BE2C (cell line): Measurements from ENCODE around the gene SGTB.
"Not testable (repeated sequence)": the region's sequence is repeated elsewhere in the genome, so short reads cannot be mapped to it uniquely, and the experiment has no call there.

ENCODE experiments used
- DNase-seq: peaks from one replicate; pipeline ENCODE4 v3.0.0-alpha.2; 2020
- H3K27me3 ChIP-seq: fragments of 250-450 bp; sonication (Bioruptor Pico); 2 replicates; pipeline ENCODE4 v1.5.1; 2020; ENCODE audit warnings: mild to moderate bottlenecking
- H3K36me3 ChIP-seq: fragments of 250-450 bp; sonication (Bioruptor Pico); 2 replicates; pipeline ENCODE4 v1.5.1; 2020; ENCODE audit warnings: mild to moderate bottlenecking
- H3K4me1 ChIP-seq: fragments of 250-450 bp; sonication (Bioruptor Pico); 2 replicates; pipeline ENCODE4 v1.5.1; 2020
- H3K4me3 ChIP-seq: 2 replicates; pipeline ENCODE4 v1.5.1; 2011; ENCODE audit warnings: low read depth, low read length
- H3K9me3 ChIP-seq: fragments of 250-450 bp; sonication (Bioruptor Pico); 2 replicates; pipeline ENCODE4 v1.5.1; 2020
- TF ChIP-seq, protein P1 (sequence below): IDR thresholded peaks from 2 replicates; pipeline ENCODE4 v1.5.1; 2012; ENCODE audit warnings: mild to moderate bottlenecking, low read depth, low read length

SGTB gene

DNA sequence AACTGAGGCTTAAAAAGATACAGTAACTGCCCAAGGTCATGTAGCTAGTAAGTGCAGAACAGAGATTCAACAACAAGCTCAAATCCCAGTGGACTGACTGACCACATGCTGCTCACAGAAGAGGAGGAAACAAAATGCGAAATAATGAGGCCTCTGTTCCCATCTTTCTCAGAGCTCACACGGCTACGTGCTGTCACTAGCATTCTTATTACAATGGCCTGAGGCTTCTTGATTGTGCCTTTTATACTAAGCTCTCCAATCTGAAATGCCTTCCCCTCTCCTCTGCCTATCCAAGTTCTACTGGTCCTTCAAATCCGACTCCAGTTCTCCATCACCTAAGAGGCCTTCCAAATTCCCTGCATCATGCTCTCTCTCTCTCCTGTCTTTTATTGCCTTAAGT, 26.0 kb downstream of the SGTB start:
- Histone ChIP-seq H3K36me3 (peaks cover 5% of the 10 kb centered on the region), H3K9me3 (no peaks in the 10 kb centered on the region), H3K4me1 (peaks cover 14% of the 10 kb centered on the region), H3K4me3 (no peak overlapping the region), H3K27me3 (no peaks in the 10 kb centered on the region)
- peak; percentile 9 for DNase-seq
- TF ChIP-seq, protein P1, sequence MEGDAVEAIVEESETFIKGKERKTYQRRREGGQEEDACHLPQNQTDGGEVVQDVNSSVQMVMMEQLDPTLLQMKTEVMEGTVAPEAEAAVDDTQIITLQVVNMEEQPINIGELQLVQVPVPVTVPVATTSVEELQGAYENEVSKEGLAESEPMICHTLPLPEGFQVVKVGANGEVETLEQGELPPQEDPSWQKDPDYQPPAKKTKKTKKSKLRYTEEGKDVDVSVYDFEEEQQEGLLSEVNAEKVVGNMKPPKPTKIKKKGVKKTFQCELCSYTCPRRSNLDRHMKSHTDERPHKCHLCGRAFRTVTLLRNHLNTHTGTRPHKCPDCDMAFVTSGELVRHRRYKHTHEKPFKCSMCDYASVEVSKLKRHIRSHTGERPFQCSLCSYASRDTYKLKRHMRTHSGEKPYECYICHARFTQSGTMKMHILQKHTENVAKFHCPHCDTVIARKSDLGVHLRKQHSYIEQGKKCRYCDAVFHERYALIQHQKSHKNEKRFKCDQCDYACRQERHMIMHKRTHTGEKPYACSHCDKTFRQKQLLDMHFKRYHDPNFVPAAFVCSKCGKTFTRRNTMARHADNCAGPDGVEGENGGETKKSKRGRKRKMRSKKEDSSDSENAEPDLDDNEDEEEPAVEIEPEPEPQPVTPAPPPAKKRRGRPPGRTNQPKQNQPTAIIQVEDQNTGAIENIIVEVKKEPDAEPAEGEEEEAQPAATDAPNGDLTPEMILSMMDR = no peak

DNA sequence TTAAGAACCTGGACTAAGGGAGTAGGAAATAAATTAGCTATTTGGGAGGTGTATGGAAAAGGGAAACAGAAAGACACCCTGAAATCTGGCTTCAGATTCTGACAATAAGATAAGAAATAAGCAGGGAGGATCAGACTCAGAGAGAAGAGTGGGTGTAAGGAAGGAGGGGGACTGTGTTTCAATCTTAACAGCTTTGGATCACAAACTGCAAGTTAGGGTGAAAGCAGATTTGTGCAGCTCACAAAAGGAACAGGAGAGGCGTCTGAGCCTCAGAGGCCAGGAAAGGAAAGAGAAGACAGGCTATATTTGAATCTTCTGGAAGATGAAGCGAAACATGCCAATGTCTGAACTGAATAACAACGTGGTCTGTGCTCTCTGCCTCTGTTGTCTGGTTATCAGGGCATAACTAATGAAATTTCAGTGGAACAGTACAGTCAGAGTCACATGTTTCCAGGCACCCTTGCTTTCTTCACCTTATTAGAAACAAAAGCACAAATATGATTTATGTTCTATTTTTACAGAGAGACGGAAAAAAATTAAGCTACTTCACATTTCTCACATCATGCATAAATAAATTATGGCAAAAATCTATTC, 26.6 kb downstream of the SGTB start:
- Histone ChIP-seq H3K9me3 (no peaks in the 10 kb centered on the region), H3K4me1 (peaks cover 14% of the 10 kb centered on the region), H3K36me3 (peaks cover 7% of the 10 kb centered on the region), H3K27me3 (no peaks in the 10 kb centered on the region), H3K4me3 (no peak overlapping the region)
- TF ChIP-seq, protein P1 = no peak
- DNase-seq = peak; percentile 35

DNA sequence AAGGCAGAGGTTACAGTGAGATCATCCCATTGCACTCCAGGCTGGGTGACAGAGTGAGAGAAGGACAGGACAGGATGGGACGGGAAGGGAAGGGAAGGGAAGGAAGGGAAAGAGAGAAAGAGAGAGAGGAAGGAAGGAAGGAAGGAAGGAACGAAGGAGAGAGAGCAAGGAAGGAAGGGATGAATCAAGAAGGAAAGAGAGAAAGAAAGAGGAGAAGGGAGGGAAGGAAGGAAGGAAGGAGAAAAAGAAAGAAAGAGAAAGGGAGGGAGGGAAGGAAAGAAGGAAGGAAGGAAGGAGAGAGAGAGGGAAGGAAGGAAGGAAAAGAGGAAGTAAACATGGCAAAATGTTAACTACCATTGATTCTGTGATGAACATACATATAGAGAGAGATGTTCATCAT, 28.8 kb downstream of the SGTB start:
- no peak for DNase-seq
- no peaks in the 10 kb centered on the region for H3K27me3 ChIP-seq
- H3K4me3 ChIP-seq = no peak overlapping the region

DNA sequence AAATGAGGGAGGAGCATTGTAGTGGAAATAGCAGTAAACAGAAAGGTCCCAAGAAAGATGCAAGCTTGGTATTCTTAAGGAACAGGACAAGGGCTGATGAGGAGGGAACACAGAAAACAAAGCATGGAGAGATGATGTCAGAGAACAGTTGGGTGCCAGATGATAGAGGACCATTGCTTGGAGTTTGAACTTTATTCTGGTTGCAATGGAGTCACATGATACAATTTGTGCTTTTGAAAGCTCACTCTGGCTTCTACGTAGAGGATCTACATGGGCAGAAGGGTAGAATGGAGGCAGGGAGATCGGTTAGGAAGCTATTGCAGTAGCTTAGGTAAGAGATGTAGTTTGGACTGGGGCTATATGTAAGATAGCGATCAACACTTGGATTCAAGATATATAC, 39.8 kb downstream of the SGTB start:
- TF ChIP-seq, protein P1 = no peak
- no peak for DNase-seq
- Histone ChIP-seq H3K4me1 (no peaks in the 10 kb centered on the region), H3K27me3 (no peaks in the 10 kb centered on the region), H3K36me3 (peaks cover 23% of the 10 kb centered on the region), H3K9me3 (no peaks in the 10 kb centered on the region), H3K4me3 (no peak overlapping the region)

More for the DNA sequence above, 28.8 kb downstream of the SGTB start:
- TF ChIP-seq, protein P1 = no peak
- peaks cover 14% of the 10 kb centered on the region for H3K4me1 ChIP-seq
- no peaks in the 10 kb centered on the region for H3K9me3 ChIP-seq
- peaks cover 4% of the 10 kb centered on the region for H3K36me3 ChIP-seq

DNA sequence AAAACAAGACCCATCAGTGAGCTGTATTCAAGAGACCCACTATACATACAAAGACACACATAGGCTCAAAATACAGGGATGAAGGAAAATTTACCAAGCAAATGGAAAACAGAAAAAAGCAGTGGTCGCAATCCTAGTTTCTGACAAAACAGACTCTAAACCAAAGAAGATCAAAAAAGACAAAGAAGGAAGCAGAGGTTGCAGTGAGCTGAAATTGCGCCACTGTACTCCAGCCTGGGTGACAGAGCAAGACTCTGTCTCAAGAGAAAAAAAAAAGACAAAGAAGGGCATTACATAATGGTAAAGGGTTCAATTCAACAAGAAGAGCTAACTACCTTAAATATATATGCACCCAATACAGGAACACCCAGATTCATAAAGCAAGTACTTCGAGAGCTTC, 45.9 kb downstream of the SGTB start:
- H3K27me3 ChIP-seq, H3K4me3 ChIP-seq, H3K9me3 ChIP-seq, H3K4me1 ChIP-seq, DNase-seq: not testable (repeated sequence)
- H3K36me3 ChIP-seq = peaks cover 41% of the 10 kb centered on the region

DNA sequence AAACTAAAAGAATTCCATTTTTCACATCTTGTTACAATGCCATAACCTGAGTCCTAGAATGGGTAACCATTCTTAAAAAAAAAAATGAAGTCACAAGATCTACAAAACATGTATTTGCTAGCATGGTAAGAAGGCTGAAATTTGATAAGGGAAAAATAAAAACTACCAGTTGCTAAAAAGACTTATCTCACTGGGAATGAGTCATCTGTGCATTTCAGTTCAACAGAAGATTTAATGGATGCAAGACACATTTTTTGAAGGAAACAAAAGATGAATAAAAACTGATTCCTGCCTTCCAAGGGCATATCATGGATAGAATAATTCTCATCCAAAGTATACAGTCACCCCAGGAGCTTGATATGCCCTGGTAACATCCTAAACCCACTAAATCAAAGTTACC, 47.2 kb downstream of the SGTB start:
- TF ChIP-seq, protein P1 = no peak
- Histone ChIP-seq H3K4me1 (no peaks in the 10 kb centered on the region), H3K36me3 (peaks cover 34% of the 10 kb centered on the region), H3K4me3 (no peak overlapping the region), H3K27me3 (no peaks in the 10 kb centered on the region), H3K9me3 (no peaks in the 10 kb centered on the region)
- no peak for DNase-seq

DNA sequence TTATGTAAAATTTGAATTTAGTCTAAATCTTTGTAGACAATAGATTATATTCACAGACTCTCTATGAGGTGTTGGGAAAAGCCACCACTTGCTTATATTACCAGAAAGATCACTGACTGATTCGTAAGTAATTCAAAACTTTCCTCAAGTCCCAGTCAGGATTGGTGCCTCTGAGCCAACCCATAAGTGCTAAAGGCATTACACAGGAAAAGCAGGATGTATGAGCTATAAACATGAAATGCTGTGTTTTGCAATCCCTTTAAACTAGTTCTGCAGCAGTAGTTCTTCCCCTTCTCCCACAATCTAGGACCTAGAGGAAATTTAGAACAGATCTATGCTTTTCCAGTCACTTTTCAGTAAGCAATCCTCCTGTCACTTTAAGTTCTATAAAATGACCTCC, 49.1 kb downstream of the SGTB start:
- Histone ChIP-seq H3K36me3 (peaks cover 31% of the 10 kb centered on the region), H3K9me3 (no peaks in the 10 kb centered on the region), H3K27me3 (no peaks in the 10 kb centered on the region), H3K4me3 (no peak overlapping the region), H3K4me1 (no peaks in the 10 kb centered on the region)
- DNase-seq = no peak
- TF ChIP-seq, protein P1 = no peak
